BLaER1 (cell line): ENCODE measurements around the gene PCK2.

Experiments used
- H3K27ac ChIP-seq: shearing (Covaris generic); formaldehyde crosslinking; 2 replicates; pipeline ENCODE4 v1.8.1; 2022
- H3K27me3 ChIP-seq: shearing (Covaris generic); formaldehyde crosslinking; 2 replicates; pipeline ENCODE4 v1.8.1; 2022
- H3K36me3 ChIP-seq: shearing (Covaris generic); formaldehyde crosslinking; 2 replicates; pipeline ENCODE4 v1.8.1; 2022
- H3K4me1 ChIP-seq: shearing (Covaris generic); formaldehyde crosslinking; 2 replicates; pipeline ENCODE4 v1.8.1; 2022
- H3K4me2 ChIP-seq: shearing (Covaris generic); formaldehyde crosslinking; 2 replicates; pipeline ENCODE4 v1.8.1; 2022
- H3K4me3 ChIP-seq: shearing (Covaris generic); formaldehyde crosslinking; 2 replicates; pipeline ENCODE4 v1.8.1; 2022
- H3K9ac ChIP-seq: shearing (Covaris generic); formaldehyde crosslinking; 2 replicates; pipeline ENCODE4 v1.8.1; 2022
- H3K9me3 ChIP-seq: shearing (Covaris generic); formaldehyde crosslinking; 2 replicates; pipeline ENCODE4 v1.8.1; 2022
- H4K20me1 ChIP-seq: shearing (Covaris generic); formaldehyde crosslinking; 2 replicates; pipeline ENCODE4 v1.8.1; 2022
- Cebpa-rat ChIP-seq: shearing (Covaris generic); IDR thresholded peaks from 2 replicates; pipeline ENCODE4 v1.8.1; 2022

Gene PCK2

GRCh38 chr14:24143511-24143910, 49.4 kb downstream of the PCK2 start:
- no peak for TF ChIP-seq Cebpa-rat
- H3K4me1 ChIP-seq, result peaks cover 70% of the 10 kb centered on the region
- no peaks in the 10 kb centered on the region for H3K9me3 ChIP-seq
- peaks cover 35% of the 10 kb centered on the region for H4K20me1 ChIP-seq
- no peak overlapping the region for H3K4me3 ChIP-seq
- H3K4me2 ChIP-seq, result peak overlapping the region; percentile 59
- peaks cover 41% of the 10 kb centered on the region for H3K36me3 ChIP-seq
- peak overlapping the region; percentile 30; the same call in 1 of the 2 replicates for H3K9ac ChIP-seq
- H3K27ac ChIP-seq, result no peak overlapping the region
- no peaks in the 10 kb centered on the region for H3K27me3 ChIP-seq

- Histone ChIP-seq H3K27ac (no peak overlapping the region), H3K9me3 (no peaks in the 10 kb centered on the region), H3K36me3 (peaks cover 41% of the 10 kb centered on the region), H3K4me1 (peaks cover 65% of the 10 kb centered on the region), H3K9ac (no peak overlapping the region), H3K4me3 (no peak overlapping the region), H3K27me3 (no peaks in the 10 kb centered on the region), H4K20me1 (peaks cover 34% of the 10 kb centered on the region), H3K4me2 (peak overlapping the region; percentile 92)
- no peak for TF ChIP-seq Cebpa-rat
Observed at GRCh38 chr14:24144451-24144850, 50.3 kb downstream of the PCK2 start.

GRCh38 chr14:24145219-24145618, 51.1 kb downstream of the PCK2 start:
- no peaks in the 10 kb centered on the region for H3K9me3 ChIP-seq
- H3K4me3 ChIP-seq, result peak overlapping the region; percentile 100
- peaks cover 26% of the 10 kb centered on the region for H4K20me1 ChIP-seq
- peaks cover 45% of the 10 kb centered on the region for H3K36me3 ChIP-seq
- TF ChIP-seq Cebpa-rat, result no peak
- H3K27ac ChIP-seq, result no peak overlapping the region
- peak overlapping the region; percentile 90; the same call in 1 of the 2 replicates for H3K9ac ChIP-seq
- H3K4me2 ChIP-seq, result peak overlapping the region; percentile 92
- no peaks in the 10 kb centered on the region for H3K27me3 ChIP-seq
- H3K4me1 ChIP-seq, result peaks cover 58% of the 10 kb centered on the region

GRCh38 chr14:24145690-24146452, 51.8 kb downstream of the PCK2 start:
- Histone ChIP-seq H3K27ac (peak overlapping the region; percentile 88), H3K4me2 (peak overlapping the region; percentile 92), H3K9me3 (no peaks in the 10 kb centered on the region), H3K9ac (peak overlapping the region; percentile 90), H3K4me3 (peak overlapping the region; percentile 100), H4K20me1 (peaks cover 20% of the 10 kb centered on the region), H3K4me1 (peaks cover 54% of the 10 kb centered on the region), H3K27me3 (no peaks in the 10 kb centered on the region), H3K36me3 (peaks cover 52% of the 10 kb centered on the region)
- no peak for TF ChIP-seq Cebpa-rat

GRCh38 chr14:24146453-24146977, 52.4 kb downstream of the PCK2 start, which contains the start of gene PSME2:
TSS of gene PSME2 (minus strand) at chr14:24146610. CDS start at chr14:24146581, 29 bp downstream.
- peaks cover 20% of the 10 kb centered on the region for H4K20me1 ChIP-seq
- H3K9ac ChIP-seq, result peak within 1 kb of the TSS; percentile 92
- no peaks in the 10 kb centered on the region for H3K9me3 ChIP-seq
- peaks cover 54% of the 10 kb centered on the region for H3K4me1 ChIP-seq
- H3K27ac ChIP-seq, result peak within 1 kb of the TSS; percentile 89
- no peaks in the 10 kb centered on the region for H3K27me3 ChIP-seq
- H3K4me2 ChIP-seq, result peak within 1 kb of the TSS; percentile 99
- H3K4me3 ChIP-seq, result peak within 1 kb of the TSS; percentile 100
- TF ChIP-seq Cebpa-rat, result no peak
- H3K36me3 ChIP-seq, result peaks cover 58% of the 10 kb centered on the region

- Histone ChIP-seq H3K36me3 (peaks cover 65% of the 10 kb centered on the region), H3K27me3 (no peaks in the 10 kb centered on the region)
Observed at GRCh38 chr14:24146978-24147760, 53.1 kb downstream of the PCK2 start, which contains the start of gene RNF31. TSS of gene RNF31 (plus strand) at chr14:24147498. CDS start at chr14:24147699, 201 bp downstream.

GRCh38 chr14:24147761-24148428, 53.8 kb downstream of the PCK2 start:
- peak overlapping the region; percentile 100 for H3K4me3 ChIP-seq
- H3K9ac ChIP-seq, result peak overlapping the region; percentile 92
- no peak for TF ChIP-seq Cebpa-rat
- H3K4me1 ChIP-seq, result peaks cover 43% of the 10 kb centered on the region
- H3K4me2 ChIP-seq, result peak overlapping the region; percentile 99
- H3K27ac ChIP-seq, result peak overlapping the region; percentile 89
- no peaks in the 10 kb centered on the region for H3K9me3 ChIP-seq
- H4K20me1 ChIP-seq, result peaks cover 20% of the 10 kb centered on the region
- H3K36me3 ChIP-seq, result peaks cover 68% of the 10 kb centered on the region
- no peaks in the 10 kb centered on the region for H3K27me3 ChIP-seq

More at GRCh38 chr14:24146978-24147760, 53.1 kb downstream of the PCK2 start, which contains the start of gene RNF31:
- Histone ChIP-seq H3K4me2 (peak within 1 kb of the TSS; percentile 99), H3K4me1 (peaks cover 50% of the 10 kb centered on the region), H3K27ac (peak within 1 kb of the TSS; percentile 89), H3K9ac (peak within 1 kb of the TSS; percentile 92), H4K20me1 (peaks cover 20% of the 10 kb centered on the region), H3K9me3 (no peaks in the 10 kb centered on the region), H3K4me3 (peak within 1 kb of the TSS; percentile 100)
- TF ChIP-seq Cebpa-rat, result no peak

- H3K4me2 ChIP-seq, result no peak overlapping the region
- peak overlapping the region; percentile 41; the same call in 1 of the 2 replicates for H3K9ac ChIP-seq
- TF ChIP-seq Cebpa-rat, result no peak
Observed at GRCh38 chr14:24149302-24149969, 55.3 kb downstream of the PCK2 start.

GRCh38 chr14:24150061-24150460, 56.0 kb downstream of the PCK2 start:
- peaks cover 66% of the 10 kb centered on the region for H3K36me3 ChIP-seq
- peaks cover 20% of the 10 kb centered on the region for H4K20me1 ChIP-seq
- no peak overlapping the region for H3K4me2 ChIP-seq

More at GRCh38 chr14:24149302-24149969, 55.3 kb downstream of the PCK2 start:
- Histone ChIP-seq H3K27ac (no peak overlapping the region), H3K36me3 (peaks cover 66% of the 10 kb centered on the region), H4K20me1 (peaks cover 20% of the 10 kb centered on the region), H3K27me3 (no peaks in the 10 kb centered on the region), H3K9me3 (no peaks in the 10 kb centered on the region), H3K4me3 (no peak overlapping the region), H3K4me1 (peaks cover 28% of the 10 kb centered on the region)

More at GRCh38 chr14:24150061-24150460, 56.0 kb downstream of the PCK2 start:
- peaks cover 22% of the 10 kb centered on the region for H3K4me1 ChIP-seq
- H3K27me3 ChIP-seq, result no peaks in the 10 kb centered on the region
- H3K9me3 ChIP-seq, result no peaks in the 10 kb centered on the region
- H3K4me3 ChIP-seq, result no peak overlapping the region
- H3K9ac ChIP-seq, result no peak overlapping the region
- TF ChIP-seq Cebpa-rat, result no peak
- no peak overlapping the region for H3K27ac ChIP-seq
